ENCODE results near the gene SPECC1L.

GRCh38 chr22:24271386-24271854 is 789 bp downstream of the SPECC1L start:
- TF ChIP-seq CTCF (IDR thresholded peaks at IDR 0.05) (no peak), POLR2A (IDR thresholded peaks at IDR 0.05) (no peak)
